Endothelial cell of umbilical vein (primary cell): Measurements from ENCODE around the gene RPS23. TPM values are rescaled to one million over a fixed set of nuclear protein-coding genes. Genes with fewer than 3 reads are reported as not detected.

Experiments used
- BruUV-seq: library from RNA; stranded (reverse); fragments of 400-500 nt; replicated peaks from 2 replicates; lab custom pipeline; 2021; lab: Mats Ljungman, UMichigan
- CTCF ChIA-PET: fragments of 300-600, 350-600 bp; sonication (Branson Sonifier 250); formaldehyde crosslinking; loops from one replicate; lab custom pipeline; 2021; ENCODE audit warnings: antibody characterized with exemption, inconsistent platforms; lab: Charles Lee
- POLR2A ChIA-PET: fragments of 300-600, 350-600 bp; sonication (Branson Sonifier 250); formaldehyde crosslinking; loops from one replicate; lab custom pipeline; 2021; ENCODE audit warnings: antibody characterized with exemption, inconsistent platforms; lab: Charles Lee
- DNase-seq: peaks from one replicate; pipeline ENCODE4 v3.0.0-alpha.2; 2011; ENCODE audit warnings: low read depth, low spot score
- FAIRE-seq: peaks from 2 replicates; lab custom pipeline; 2011; peaks lifted over from hg19 to GRCh38; lab: Jason Lieb, UNC
- H2AFZ ChIP-seq: 2 replicates; pipeline ENCODE4 v1.6.0; 2012; ENCODE audit warnings: low read depth, low read length, control low read depth, inconsistent platforms
- H3K27ac ChIP-seq: 2 replicates; pipeline ENCODE4 v1.5.1; 2011; ENCODE audit warnings: low read depth, mild to moderate bottlenecking, control low read depth, low read length, moderate library complexity; ENCODE audit not compliant: insufficient read depth
- H3K27me3 ChIP-seq, 2 experiments: 2 replicates each; pipeline versions ENCODE4 v1.6.0 to v1.6.1; 2011; ENCODE audit warnings: low read length in 2 of 2, mixed read lengths in 1 of 2; ENCODE audit not compliant: control insufficient read depth in 2 of 2, insufficient read depth in 2 of 2
- H3K36me3 ChIP-seq, 2 experiments: 2 replicates in 1 of 2; 3 replicates in 1 of 2; pipeline ENCODE4 v1.5.1; 2011; ENCODE audit warnings: low read length in 2 of 2, mild to moderate bottlenecking in 1 of 2, moderate library complexity in 1 of 2; ENCODE audit not compliant: control insufficient read depth in 2 of 2, insufficient read depth in 2 of 2; ENCODE audit errors: extremely low read depth in 1 of 2
- H3K4me1 ChIP-seq: 3 replicates; pipeline ENCODE4 v1.5.1; 2011; ENCODE audit warnings: mild to moderate bottlenecking, low read length; ENCODE audit not compliant: control insufficient read depth, insufficient read depth; ENCODE audit errors: extremely low read depth
- H3K4me2 ChIP-seq: 2 replicates; pipeline ENCODE4 v1.6.1; 2011; ENCODE audit warnings: low read length, control low read depth, mixed read lengths; ENCODE audit not compliant: insufficient read depth
- H3K4me3 ChIP-seq, 3 experiments: fragments of 200-600 bp in 1 of 3; sonication (generic), shearing (Covaris generic) in 1 of 3; replicated peaks in 1 of 3; 2 replicates each; pipeline ENCODE4 v1.5.1; 2011 to 2016; ENCODE audit warnings: control low read depth in 3 of 3, low read length in 3 of 3, mild to moderate bottlenecking in 2 of 3, inconsistent platforms in 1 of 3, low read depth in 1 of 3, moderate library complexity in 1 of 3; ENCODE audit not compliant: insufficient read depth in 1 of 3
- H3K79me2 ChIP-seq: 2 replicates; pipeline ENCODE4 v1.6.0; 2012; ENCODE audit warnings: low read length, inconsistent platforms; ENCODE audit not compliant: control insufficient read depth, insufficient read depth
- H3K9ac ChIP-seq: replicated peaks from 2 replicates; pipeline ENCODE3; 2011; ENCODE audit warnings: low read length, control low read depth; ENCODE audit not compliant: insufficient read depth; ENCODE audit errors: extremely low read depth
- H3K9me1 ChIP-seq: replicated peaks from 3 replicates; pipeline ENCODE4 v1.6.0; 2011; ENCODE audit warnings: mild to moderate bottlenecking, low read length; ENCODE audit not compliant: control insufficient read depth, insufficient read depth; ENCODE audit errors: extremely low read depth
- H3K9me3 ChIP-seq: replicated peaks from 2 replicates; pipeline ENCODE4 v1.5.1; 2012; ENCODE audit warnings: low read length, inconsistent platforms; ENCODE audit not compliant: control insufficient read depth, insufficient read depth
- H4K20me1 ChIP-seq: replicated peaks from 2 replicates; pipeline ENCODE3; 2011; ENCODE audit warnings: mild to moderate bottlenecking, low read length; ENCODE audit not compliant: control insufficient read depth, insufficient read depth; ENCODE audit errors: extremely low read depth
- CTCF ChIP-seq, 2 donors: IDR thresholded peaks; 1 replicate in 1 of 2; 2 replicates in 1 of 2; pipeline ENCODE4 v1.5.1; 2011; ENCODE audit warnings: low read length in 2 of 2, mild to moderate bottlenecking in 2 of 2, moderate library complexity in 2 of 2, control low read depth in 1 of 2, inconsistent platforms in 1 of 2, low read depth in 1 of 2; ENCODE audit not compliant: insufficient read depth in 1 of 2; ENCODE audit errors: extremely low read depth in 1 of 2
- EZH2 ChIP-seq: IDR thresholded peaks from 2 replicates; pipeline ENCODE4 v1.6.1; 2012; ENCODE audit warnings: borderline replicate concordance, low read depth, mild to moderate bottlenecking, moderate library complexity, low read length, inconsistent platforms; ENCODE audit not compliant: severe bottlenecking
- FOS ChIP-seq: IDR thresholded peaks from 2 replicates; pipeline ENCODE4 v1.6.1; 2011; ENCODE audit warnings: mild to moderate bottlenecking, low read length, moderate library complexity, borderline replicate concordance; ENCODE audit not compliant: insufficient read depth
- GATA2 ChIP-seq: IDR thresholded peaks from 2 replicates; pipeline ENCODE4 v1.7.0; 2011; ENCODE audit warnings: low read depth, mild to moderate bottlenecking, moderate library complexity, mixed read lengths, low read length; ENCODE audit not compliant: insufficient read length, insufficient read depth
- JUN ChIP-seq: IDR thresholded peaks from 2 replicates; pipeline ENCODE4 v1.6.1; 2011; ENCODE audit warnings: borderline replicate concordance, low read depth; ENCODE audit not compliant: insufficient read length, insufficient read depth
- MAX ChIP-seq: IDR thresholded peaks from 2 replicates; pipeline ENCODE4 v1.6.1; 2011; ENCODE audit not compliant: insufficient read depth, insufficient read length
- MYC ChIP-seq: IDR thresholded peaks from one replicate; pipeline ENCODE4 v1.6.1; 2011; ENCODE audit warnings: mild to moderate bottlenecking, low read depth, low read length
- POLR2A ChIP-seq: IDR thresholded peaks from 2 replicates; pipeline ENCODE4 v1.6.1; 2012; ENCODE audit warnings: low read depth, mild to moderate bottlenecking, control low read depth, low read length
- POLR2AphosphoS5 ChIP-seq: IDR thresholded peaks from 2 replicates; pipeline ENCODE4 v1.6.1; 2012; ENCODE audit warnings: low read depth, mild to moderate bottlenecking, control low read depth, low read length, moderate library complexity; ENCODE audit not compliant: insufficient read depth
- dilution Hi-C: fragments of 300-500 bp; cut with MboI; formaldehyde crosslinking; loops from one replicate; pipeline ENCODE4 v1.15.0; 2019; ENCODE audit warnings: low sequenced_read_pairs; ENCODE audit not compliant: extremely low pct_ligation_motif_present
- intact Hi-C: fragments of 100-400 bp; cut with micrococcal nuclease; formaldehyde crosslinking; loops from one replicate; pipeline ENCODE4 v1.10.0; 2022
- polyA plus RNA-seq, 4 experiments: library from polyadenylated mRNA; depleted of rRNA in 3 of 4; stranded (reverse) in 3 of 4; unstranded in 1 of 4; fragments of >200 nt; gene quantifications; 2 replicates each; pipeline versions ENCODE4 v1.2.1 to v1.2.3, GENCODE V29; 2011 to 2012; ENCODE audit warnings: missing spikeins in 1 of 4
- total RNA-seq: library from RNA; stranded (reverse); gene quantifications from 2 replicates; pipeline ENCODE4 v1.2.3, GENCODE V29; 2021

The RPS23 gene
- total and polyA plus RNA-seq, 2 donors (not counting 3 experiments of a cell fraction or from before 2014, with no cell fraction given) = 2,037 to 3,265 TPM

- H3K27ac ChIP-seq = no peak overlapping the region
- no peak for DNase-seq
- no peak overlapping the region for H3K9ac ChIP-seq
- no peaks in the 10 kb centered on the region for H3K9me3 ChIP-seq
- CTCF ChIA-PET = interaction anchor here (2.3 kb wide), 1 partner anchor 11 kb away, joined by 5 read pairs; no protein-coding TSS in a partner anchor
- no peaks in the 10 kb centered on the region for H3K9me1 ChIP-seq
- no peaks in the 10 kb centered on the region for H3K4me1 ChIP-seq
- H3K27me3 ChIP-seq = no peaks in the 10 kb centered on the region
- H3K36me3 ChIP-seq = no peaks in the 10 kb centered on the region
- no peaks in the 10 kb centered on the region for H4K20me1 ChIP-seq
- no peak for FAIRE-seq
- dilution Hi-C loops (no loop called here), intact Hi-C loops (no loop called here)
- no peak overlapping the region for H3K4me3 ChIP-seq
- BruUV-seq = no TSS peak
- POLR2A ChIA-PET = no interaction called here
- H3K79me2 ChIP-seq = no peaks in the 10 kb centered on the region
- H2AFZ ChIP-seq = no peak overlapping the region
- H3K4me2 ChIP-seq = no peak overlapping the region
- TF ChIP-seq JUN (no peak), EZH2 (no peak), FOS (no peak), POLR2A (no peak), MAX (no peak)
Measured at GRCh38 chr5:82244854-82245635, 33.1 kb downstream of the RPS23 start.

GRCh38 chr5:82244151-82244550 lies 34.0 kb downstream of the RPS23 start:
- ChIA-PET CTCF (interaction anchor here (0.6 to 2.3 kb wide), 4 partner anchors 12 to 782 kb away, joined by 3 to 5 read pairs (median 3); no protein-coding TSS in a partner anchor), POLR2A (no interaction called here)
- Histone ChIP-seq H3K27me3 (no peaks in the 10 kb centered on the region), H3K4me3 (no peak overlapping the region), H4K20me1 (no peaks in the 10 kb centered on the region), H3K9me1 (no peaks in the 10 kb centered on the region), H2AFZ (no peak overlapping the region), H3K9me3 (no peaks in the 10 kb centered on the region), H3K4me1 (no peaks in the 10 kb centered on the region), H3K79me2 (no peaks in the 10 kb centered on the region), H3K36me3 (no peaks in the 10 kb centered on the region), H3K27ac (no peak overlapping the region), H3K4me2 (no peak overlapping the region), H3K9ac (no peak overlapping the region)
- dilution Hi-C loops = no loop called here
- intact Hi-C loops = no loop called here
- TF ChIP-seq MYC (no peak), EZH2 (no peak), POLR2AphosphoS5 (no peak), MAX (no peak), CTCF (IDR thresholded peaks at IDR 0.05; ENCODE audit: extremely low read depth in 1 of 2, insufficient read depth in 1 of 2, low read depth in 1 of 2, low read length in 2 of 2) (no peak), FOS (no peak), POLR2A (no peak), GATA2 (no peak), JUN (no peak)
- DNase-seq (no peak), FAIRE-seq (no peak)
- no TSS peak for BruUV-seq
